ENCODE measurements around the gene MYL7.
"Not testable (repeated sequence)": the region's sequence is repeated elsewhere in the genome, so short reads cannot be mapped to it uniquely, and the experiment has no call there.

The MYL7 gene

GRCh38 chr7:44128721-44129582 lies 12.2 kb downstream of the MYL7 start:
- DNase-seq: no peak

GRCh38 chr7:44127161-44127560 lies 14.0 kb downstream of the MYL7 start:
- DNase-seq: no peak

- DNase-seq: not testable (repeated sequence)
Observed at GRCh38 chr7:44126574-44126973, 14.6 kb downstream of the MYL7 start.

- no peak for DNase-seq
Observed at GRCh38 chr7:44124822-44125202, 16.3 kb downstream of the MYL7 start.

GRCh38 chr7:44123190-44124003 lies 17.7 kb downstream of the MYL7 start, which contains the start of gene POLD2:
Gene POLD2, minus strand, starts transcription at chr7:44123548. Its CDS starts 1,495 bp downstream, at chr7:44122053.
- peak; percentile 96 to 99 (median 99) for DNase-seq

GRCh38 chr7:44122529-44122928 lies 18.6 kb downstream of the MYL7 start:
- peak in 1 of 3 experiments; percentile 47 for DNase-seq

GRCh38 chr7:44121761-44122420 lies 19.2 kb downstream of the MYL7 start:
- no peak for DNase-seq

- no peak for DNase-seq
Observed at GRCh38 chr7:44120395-44120794, 20.7 kb downstream of the MYL7 start.

GRCh38 chr7:44119829-44120380 lies 21.2 kb downstream of the MYL7 start:
- no peak for DNase-seq

GRCh38 chr7:44117801-44118429 lies 23.2 kb downstream of the MYL7 start:
- no peak for DNase-seq

GRCh38 chr7:44116789-44117666 lies 24.1 kb downstream of the MYL7 start:
- DNase-seq: no peak

- DNase-seq: no peak
Observed at GRCh38 chr7:44116087-44116788, 24.9 kb downstream of the MYL7 start.

- no peak for DNase-seq
Observed at GRCh38 chr7:44114586-44115310, 26.4 kb downstream of the MYL7 start.

- no peak for DNase-seq
Observed at GRCh38 chr7:44113764-44114354, 27.3 kb downstream of the MYL7 start.

- DNase-seq: peak in 1 of 3 experiments; percentile 54
Observed at GRCh38 chr7:44112997-44113763, 28.0 kb downstream of the MYL7 start.

GRCh38 chr7:44112231-44112996 lies 28.7 kb downstream of the MYL7 start:
- peak in 1 of 3 experiments; percentile 54 for DNase-seq

GRCh38 chr7:44111761-44112160 lies 29.4 kb downstream of the MYL7 start:
- peak in 1 of 3 experiments; percentile 27 for DNase-seq

All from NCI-H1417 (cell line).